GM19240 (cell line): Measurements from ENCODE around the gene A3GALT2.
"Not testable (repeated sequence)": the region's sequence is repeated elsewhere in the genome, so short reads cannot be mapped to it uniquely, and the experiment has no call there.

ENCODE experiments used
- DNase-seq: peaks from one replicate; pipeline ENCODE4 v3.0.0; 2011; ENCODE audit warnings: low spot score; ENCODE audit not compliant: insufficient read length

The A3GALT2 gene

GRCh38 chr1:33294071-33295010 is 26.6 kb downstream of the A3GALT2 start:
- DNase-seq: no peak

DNA sequence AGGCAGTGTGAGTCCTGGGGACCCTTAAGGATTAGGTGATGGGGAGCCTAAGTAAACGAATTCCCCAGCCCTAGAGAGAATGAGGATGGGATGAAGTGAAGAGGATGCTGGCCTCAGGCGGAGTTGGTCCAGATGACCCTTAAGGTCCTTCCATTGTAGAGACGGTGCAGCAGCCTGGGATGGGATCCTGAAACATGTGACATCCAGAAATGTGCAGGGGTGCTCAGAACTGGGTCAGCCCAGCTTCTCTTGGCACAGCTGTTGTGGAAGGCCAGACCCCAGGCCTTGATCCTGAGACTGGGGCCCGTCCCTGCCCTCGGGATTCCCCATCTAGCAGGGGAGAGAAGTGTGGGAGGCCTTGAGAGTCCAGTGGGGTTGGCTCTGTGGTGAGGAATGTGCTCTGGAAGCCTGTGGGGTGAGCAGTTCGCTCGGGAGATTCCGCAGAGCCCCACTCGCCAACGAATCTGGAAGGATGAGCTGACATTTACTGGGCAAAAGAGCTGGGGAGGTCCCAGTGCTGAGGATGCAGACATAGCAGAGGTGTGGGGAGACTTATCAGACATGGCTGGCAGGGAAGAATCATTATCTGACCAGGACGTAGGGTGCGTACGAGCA is 28.1 kb downstream of the A3GALT2 start:
- DNase-seq: no peak

GRCh38 chr1:33290615-33291014 is 30.3 kb downstream of the A3GALT2 start:
- DNase-seq: not testable (repeated sequence)

DNA sequence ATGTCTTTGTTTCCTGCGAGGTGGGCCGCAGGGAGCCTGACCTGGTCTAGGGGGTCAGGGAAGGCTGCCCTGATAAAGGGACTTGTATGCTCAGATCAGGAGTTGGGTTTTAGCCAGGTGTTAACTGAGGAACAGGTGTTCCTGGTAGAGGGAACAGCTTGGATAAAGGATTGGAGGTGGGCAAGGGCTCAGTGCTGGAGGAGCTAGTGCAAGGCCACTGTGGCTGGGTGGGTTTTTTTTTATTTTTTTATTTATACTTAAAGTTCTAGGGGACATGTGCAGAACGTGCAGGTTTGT is 31.1 kb downstream of the A3GALT2 start:
- no peak for DNase-seq

GRCh38 chr1:33288976-33289857 is 31.7 kb downstream of the A3GALT2 start:
- no peak for DNase-seq

GRCh38 chr1:33287317-33287716 is 33.6 kb downstream of the A3GALT2 start:
- no peak for DNase-seq

DNA sequence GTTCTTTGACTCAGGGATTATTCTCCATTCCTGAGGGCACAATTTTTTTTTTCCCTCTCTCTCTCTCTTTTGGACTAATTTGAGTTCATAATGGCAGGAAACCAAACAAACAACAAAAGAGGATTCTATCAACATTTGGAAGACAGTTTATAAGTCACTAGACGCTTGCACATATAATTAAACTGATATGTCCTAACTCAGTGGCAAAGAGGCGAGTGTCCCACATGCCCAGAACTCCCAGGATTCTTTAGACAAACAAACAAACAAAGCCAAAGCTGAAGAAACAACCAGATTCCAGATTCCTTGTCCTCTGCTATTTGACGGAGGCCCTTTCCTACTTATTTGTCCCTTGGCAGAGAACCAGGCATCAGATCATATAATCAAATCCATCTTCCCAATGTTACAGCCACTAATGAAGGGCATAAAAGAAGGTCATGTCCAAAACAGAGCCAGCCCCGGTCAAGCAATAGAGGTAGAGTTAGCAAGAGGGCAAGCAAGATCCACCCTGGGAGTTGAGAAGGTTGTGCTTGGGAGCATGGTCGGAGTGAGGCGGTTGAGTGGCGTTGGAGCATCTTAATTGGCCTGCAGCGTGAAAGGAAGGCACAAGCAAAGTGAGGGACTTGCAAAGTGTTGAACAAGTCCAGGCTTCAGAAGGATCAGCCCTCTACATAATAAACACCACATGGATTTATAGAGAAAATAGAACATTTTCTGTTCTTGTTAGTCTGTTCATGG is 34.3 kb downstream of the A3GALT2 start:
- DNase-seq: no peak

GRCh38 chr1:33284049-33284448 is 36.8 kb downstream of the A3GALT2 start:
- DNase-seq: no peak

DNA sequence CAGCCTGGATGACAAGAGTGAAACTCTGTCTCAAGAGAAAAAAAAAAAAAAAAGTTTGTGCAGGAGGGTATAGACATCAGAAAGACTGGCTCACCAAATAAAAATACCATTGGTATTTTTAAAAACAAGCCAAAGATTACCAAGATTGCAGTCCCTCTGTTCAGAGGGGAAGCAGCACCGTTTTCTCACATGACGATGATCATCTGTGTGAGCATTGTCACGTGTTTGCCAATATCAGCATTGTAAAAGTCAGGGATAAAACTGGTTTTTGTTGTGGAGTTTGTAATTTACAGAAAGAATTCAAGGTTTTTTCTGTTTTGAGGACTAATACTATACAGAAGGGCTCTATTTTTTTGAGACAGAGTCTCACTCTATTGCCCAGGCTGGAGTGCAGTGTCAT is 38.1 kb downstream of the A3GALT2 start:
- no peak for DNase-seq

DNA sequence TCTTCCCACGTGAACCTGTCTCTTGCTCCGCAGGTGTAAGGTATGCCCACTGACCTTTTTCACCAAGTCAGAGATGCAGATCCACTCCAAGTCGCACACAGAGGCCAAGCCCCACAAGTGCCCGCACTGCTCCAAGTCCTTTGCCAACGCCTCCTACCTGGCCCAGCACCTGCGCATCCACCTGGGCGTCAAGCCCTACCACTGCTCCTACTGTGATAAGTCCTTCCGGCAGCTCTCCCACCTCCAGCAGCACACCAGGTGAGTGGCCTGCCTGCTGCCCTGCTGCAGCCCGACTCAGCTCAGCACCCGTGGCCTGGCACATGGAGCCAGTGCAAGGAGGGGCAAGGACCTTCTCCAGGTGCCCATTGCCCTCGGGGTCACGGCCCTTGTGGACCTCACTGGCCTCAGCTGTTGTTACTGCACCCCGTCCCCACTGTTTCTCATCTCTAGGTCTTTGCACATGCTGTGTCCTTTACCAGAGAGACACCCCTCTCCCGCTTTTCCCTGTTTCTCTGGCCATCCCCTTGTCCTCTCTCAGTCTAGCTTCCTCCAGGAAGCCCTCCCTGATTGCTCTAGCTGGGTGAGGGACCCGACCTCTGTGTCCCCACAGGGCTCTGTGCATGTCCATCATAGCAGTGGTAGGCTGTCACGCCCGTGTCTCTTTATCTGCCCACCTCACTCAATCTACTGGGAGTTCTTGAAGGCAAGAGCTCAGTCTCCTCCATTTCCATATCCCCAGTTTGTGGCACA is 39.2 kb downstream of the A3GALT2 start:
- DNase-seq: no peak

DNA sequence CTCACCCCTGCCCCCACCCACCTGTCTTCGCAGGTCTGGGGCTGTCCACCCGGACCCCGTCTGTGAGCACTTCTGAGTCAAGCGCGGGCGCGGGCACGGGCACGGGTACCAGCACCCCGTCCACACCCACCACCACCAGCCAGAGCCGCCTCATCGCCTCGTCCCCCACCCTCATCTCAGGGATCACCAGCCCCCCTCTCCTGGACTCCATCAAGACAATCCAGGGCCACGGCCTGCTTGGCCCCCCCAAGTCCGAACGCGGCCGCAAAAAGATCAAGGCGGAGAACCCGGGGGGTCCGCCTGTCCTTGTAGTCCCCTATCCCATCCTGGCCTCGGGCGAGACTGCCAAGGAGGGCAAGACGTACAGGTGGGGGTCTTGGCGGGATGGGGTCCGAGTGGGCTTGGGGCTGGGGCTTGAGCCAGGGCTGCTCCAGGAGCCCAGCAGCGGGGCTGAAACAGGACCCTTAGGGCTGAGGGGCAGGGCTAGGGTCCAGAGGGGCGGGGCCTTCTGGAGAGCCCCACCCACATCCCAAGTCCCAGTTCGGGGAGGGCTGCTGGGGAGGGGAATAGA is 40.7 kb downstream of the A3GALT2 start:
- no peak for DNase-seq

GRCh38 chr1:33277488-33278084 is 43.3 kb downstream of the A3GALT2 start:
- DNase-seq: no peak

- no peak for DNase-seq
Observed at GRCh38 chr1:33276573-33277298, 44.2 kb downstream of the A3GALT2 start.

DNA sequence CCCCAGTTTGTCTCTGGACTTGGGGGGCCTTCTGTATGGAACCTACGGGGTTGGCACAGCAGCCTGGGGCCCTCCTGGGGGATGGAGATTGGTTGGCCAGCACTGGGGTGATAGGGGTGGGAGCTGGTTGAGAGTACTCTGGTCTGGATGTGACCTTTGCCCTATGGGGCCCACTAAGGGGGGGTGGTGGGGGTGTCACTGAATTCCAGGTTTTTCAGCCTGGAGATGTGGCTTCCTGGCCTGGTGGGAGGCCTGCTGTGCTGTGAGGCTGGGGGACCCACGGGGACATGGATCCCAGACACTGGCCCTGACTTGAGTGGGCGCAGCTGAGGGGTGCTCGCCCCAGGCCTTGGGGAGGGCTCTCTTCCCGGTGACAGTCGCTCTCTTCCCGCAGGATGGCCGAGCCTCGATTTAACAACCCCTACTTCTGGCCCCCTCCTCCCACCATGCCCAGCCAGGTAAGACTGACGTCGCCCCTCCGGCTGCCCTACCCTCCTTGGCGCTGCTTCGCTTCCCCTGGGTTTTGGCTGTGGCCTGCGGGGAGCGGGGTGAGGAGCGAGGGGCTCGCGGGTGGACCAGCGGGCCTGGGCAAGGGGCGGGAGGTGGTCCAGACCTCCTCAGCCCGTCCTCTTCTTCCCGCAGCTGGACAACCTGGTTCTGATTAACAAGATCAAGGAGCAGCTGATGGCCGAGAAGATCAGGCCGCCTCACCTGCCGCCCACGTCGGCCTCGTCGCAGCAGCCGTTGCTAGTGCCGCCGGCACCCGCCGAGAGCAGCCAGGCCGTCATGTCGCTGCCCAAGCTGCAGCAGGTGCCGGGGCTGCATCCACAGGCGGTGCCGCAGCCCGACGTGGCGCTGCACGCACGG is 45.0 kb downstream of the A3GALT2 start:
- DNase-seq: no peak

GRCh38 chr1:33275195-33275594 is 45.7 kb downstream of the A3GALT2 start:
- no peak for DNase-seq

GRCh38 chr1:33274446-33274845 is 46.5 kb downstream of the A3GALT2 start:
- no peak for DNase-seq

- DNase-seq: no peak
Observed at GRCh38 chr1:33273961-33274371, 46.9 kb downstream of the A3GALT2 start.

DNA sequence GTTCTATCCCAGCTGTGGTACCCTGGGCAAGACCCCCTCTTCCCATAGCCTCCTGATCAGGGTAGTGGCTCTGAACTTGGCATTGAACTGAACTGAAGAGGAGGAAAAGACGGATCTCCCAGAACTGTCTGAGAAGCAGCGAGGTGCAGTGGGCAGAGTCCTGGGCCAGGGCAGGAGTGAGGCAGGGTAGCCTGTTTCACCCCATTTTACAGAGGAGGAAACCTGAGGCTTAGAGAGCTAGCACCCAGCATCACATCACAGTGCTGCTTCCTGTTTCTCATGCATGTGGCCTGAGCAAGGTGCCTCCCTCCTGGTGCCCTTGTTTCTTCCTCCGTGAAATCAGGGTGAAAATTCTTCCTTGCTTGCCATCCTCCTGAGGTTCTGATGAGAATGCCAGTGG is 47.5 kb downstream of the A3GALT2 start:
- no peak for DNase-seq
